Renal pelvis (tissue), 4 donors: ENCODE data around the gene KRTAP15-1. TPM values are rescaled to one million over a fixed set of nuclear protein-coding genes. Genes with fewer than 3 reads are reported as not detected.

Experiments
- DNase-seq: peaks from one replicate; pipeline ENCODE4 v3.0.0-alpha.2; 2013
- polyA plus RNA-seq, 3 donors: library from polyadenylated mRNA; unstranded; fragments of 120-200 nt; gene quantifications; one replicate each; pipeline ENCODE4 v1.2.1, GENCODE V29; 2013; ENCODE audit not compliant: insufficient read length in 3 of 3

Gene KRTAP15-1
- polyA plus RNA-seq, 3 donors = not detected

- DNase-seq = no peak
Measured at GRCh38 chr21:30486180-30486579, 46.1 kb downstream of the KRTAP15-1 start.

GRCh38 chr21:30487336-30487735, 47.3 kb downstream of the KRTAP15-1 start, which contains the start of gene KRTAP19-2:
TSS of gene KRTAP19-2 (minus strand) at chr21:30487436. CDS start at chr21:30487348, 88 bp downstream.
- DNase-seq = no peak

Other genes starting within 250 kb of the KRTAP15-1 start
- 10 to 100 TPM; 54.3 to 70.9 (median 56.5) TPM for gene CLDN8, start 224.2 kb upstream of the KRTAP15-1 start, polyA plus RNA-seq
- not detected for gene KRTAP24-1, start 157.3 kb upstream of the KRTAP15-1 start, polyA plus RNA-seq
- gene KRTAP25-1, start 150.8 kb upstream of the KRTAP15-1 start, polyA plus RNA-seq = not detected
- gene KRTAP26-1, start 120.0 kb upstream of the KRTAP15-1 start, polyA plus RNA-seq = not detected
- not detected for gene KRTAP27-1, start 102.6 kb upstream of the KRTAP15-1 start, polyA plus RNA-seq
- gene KRTAP23-1, start 91.7 kb upstream of the KRTAP15-1 start, polyA plus RNA-seq = not detected
- gene KRTAP13-2, start 68.0 kb upstream of the KRTAP15-1 start, polyA plus RNA-seq = not detected
- gene KRTAP13-1, start 44.2 kb upstream of the KRTAP15-1 start, polyA plus RNA-seq = not detected
- not detected for gene KRTAP13-3, start 14.3 kb upstream of the KRTAP15-1 start, polyA plus RNA-seq
- gene KRTAP13-4, start 10.1 kb upstream of the KRTAP15-1 start, polyA plus RNA-seq = not detected
- gene KRTAP19-1, start 40.1 kb downstream of the KRTAP15-1 start, polyA plus RNA-seq = not detected
- not detected for gene KRTAP19-2, start 47.2 kb downstream of the KRTAP15-1 start, polyA plus RNA-seq
- not detected for gene KRTAP19-3, start 51.7 kb downstream of the KRTAP15-1 start, polyA plus RNA-seq
- gene KRTAP19-4, start 56.9 kb downstream of the KRTAP15-1 start, polyA plus RNA-seq = not detected
- gene KRTAP19-5, start 61.9 kb downstream of the KRTAP15-1 start, polyA plus RNA-seq = not detected
- gene KRTAP19-6, start 101.6 kb downstream of the KRTAP15-1 start, polyA plus RNA-seq = not detected
- not detected for gene KRTAP19-7, start 121.0 kb downstream of the KRTAP15-1 start, polyA plus RNA-seq
- not detected for gene KRTAP22-2, start 150.1 kb downstream of the KRTAP15-1 start, polyA plus RNA-seq
- gene KRTAP6-3, start 152.2 kb downstream of the KRTAP15-1 start, polyA plus RNA-seq = not detected
- gene KRTAP6-2, start 158.6 kb downstream of the KRTAP15-1 start, polyA plus RNA-seq = not detected
- gene KRTAP22-1, start 160.8 kb downstream of the KRTAP15-1 start, polyA plus RNA-seq = not detected
- gene KRTAP6-1, start 173.7 kb downstream of the KRTAP15-1 start, polyA plus RNA-seq = not detected
- gene KRTAP20-1, start 176.2 kb downstream of the KRTAP15-1 start, polyA plus RNA-seq = not detected
- not detected for gene KRTAP20-4, start 180.4 kb downstream of the KRTAP15-1 start, polyA plus RNA-seq
- not detected for gene KRTAP20-2, start 194.9 kb downstream of the KRTAP15-1 start, polyA plus RNA-seq
- not detected for gene KRTAP20-3, start 202.6 kb downstream of the KRTAP15-1 start, polyA plus RNA-seq